Measurements from ENCODE around the gene SSBP1.
"Not testable (repeated sequence)": the region's sequence is repeated elsewhere in the genome, so short reads cannot be mapped to it uniquely, and the experiment has no call there.

SSBP1 gene, protein sequence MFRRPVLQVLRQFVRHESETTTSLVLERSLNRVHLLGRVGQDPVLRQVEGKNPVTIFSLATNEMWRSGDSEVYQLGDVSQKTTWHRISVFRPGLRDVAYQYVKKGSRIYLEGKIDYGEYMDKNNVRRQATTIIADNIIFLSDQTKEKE

DNA sequence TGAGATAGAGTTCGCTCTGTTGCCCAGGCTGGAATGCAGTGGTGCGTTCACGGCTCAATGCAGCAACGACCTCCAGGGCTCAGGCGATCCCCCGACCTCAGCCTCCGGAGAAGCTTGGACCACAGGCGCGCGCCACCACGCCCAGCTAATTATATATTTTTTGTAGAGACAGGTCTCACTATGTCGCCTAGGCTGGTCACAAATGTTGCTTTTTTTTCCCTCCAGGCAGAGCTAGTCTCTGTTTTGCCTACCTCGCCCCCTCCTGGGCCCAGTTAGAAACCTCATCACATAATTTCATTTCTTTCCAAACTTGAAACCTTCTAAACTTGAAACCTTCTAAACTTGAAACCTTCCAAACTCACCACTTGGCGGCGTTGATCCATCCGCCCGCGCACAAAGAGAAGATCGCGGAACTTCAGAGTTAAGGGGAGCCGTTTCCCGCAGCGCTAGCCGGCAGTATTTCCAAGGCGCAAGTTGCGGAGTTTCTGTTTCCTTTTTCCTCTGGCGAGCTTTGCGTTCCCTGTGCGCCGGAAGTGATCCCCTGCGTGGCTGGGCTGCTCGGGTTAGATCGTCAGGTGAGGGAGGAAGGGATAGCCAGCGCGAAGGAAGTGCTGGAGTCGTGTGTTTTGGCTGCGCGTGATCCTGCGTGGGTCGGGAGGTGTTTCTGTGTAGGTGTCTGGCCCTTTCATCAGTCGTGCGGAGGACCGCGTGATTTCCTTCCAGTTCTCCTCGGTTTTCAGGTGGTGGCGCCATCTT is at the start of gene SSBP1:
SSBP1 (plus strand) TSS at position 523 of the 756 bp plus-strand sequence. CDS start 809 bp downstream, outside the sequence.
- peak; percentile 71 to 83 for DNase-seq (ENCODE audit: low read depth in 2 of 2)

DNA sequence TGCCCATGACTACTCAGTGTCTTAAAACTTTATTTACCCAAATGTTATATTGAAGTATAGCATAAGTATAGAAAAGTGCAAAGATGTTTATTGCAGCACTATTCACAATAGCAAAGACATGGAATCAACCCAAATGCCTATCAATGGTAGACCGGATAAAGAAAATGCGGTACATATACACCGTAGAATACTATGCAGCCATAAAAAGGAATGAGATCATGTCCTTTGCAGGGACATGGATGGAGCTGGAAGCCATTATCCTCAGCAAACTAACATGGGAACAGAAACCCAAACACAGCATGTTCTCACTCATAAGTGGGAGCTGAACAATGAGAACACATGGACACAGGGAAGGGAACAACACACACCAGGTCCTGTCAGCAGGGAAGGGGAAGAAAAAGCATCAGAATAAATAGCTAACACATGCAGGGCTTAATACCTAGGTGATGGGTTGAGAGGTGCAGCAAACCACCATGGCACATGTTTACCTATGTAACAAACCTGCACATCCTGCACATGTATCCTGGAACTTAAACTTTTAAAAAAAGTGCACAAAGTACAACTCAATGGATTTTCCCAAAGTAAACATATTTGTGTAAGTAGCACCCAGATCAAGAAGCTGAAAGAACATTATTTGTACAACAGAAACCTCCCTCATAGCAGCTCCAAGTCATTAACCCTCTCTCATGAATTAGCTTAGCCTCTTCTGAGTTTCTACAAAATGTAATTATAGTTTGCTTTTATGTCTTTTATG is 48.9 kb upstream of the SSBP1 start:
- DNase-seq (ENCODE audit: low read depth in 2 of 2) = not testable (repeated sequence)

DNA sequence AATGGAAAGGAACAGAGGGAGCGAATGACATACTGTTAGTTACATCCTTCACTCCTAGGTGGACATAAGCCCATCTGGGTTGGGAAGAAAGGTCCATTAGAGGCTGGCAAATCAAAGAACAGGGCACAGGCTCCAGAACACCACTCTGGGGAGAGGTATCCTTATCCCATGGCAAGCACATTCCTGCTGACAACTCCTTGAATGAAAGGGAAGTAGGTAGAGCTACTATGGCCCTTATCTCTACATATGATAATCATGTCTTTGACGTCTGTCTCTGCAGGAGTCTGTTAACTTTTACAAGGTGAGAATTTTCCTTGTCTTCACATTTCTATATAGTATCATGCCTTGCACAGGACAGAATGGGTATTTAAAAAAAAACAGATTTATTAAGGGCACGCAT is 46.6 kb upstream of the SSBP1 start:
- DNase-seq (ENCODE audit: low read depth in 2 of 2) = no peak

DNA sequence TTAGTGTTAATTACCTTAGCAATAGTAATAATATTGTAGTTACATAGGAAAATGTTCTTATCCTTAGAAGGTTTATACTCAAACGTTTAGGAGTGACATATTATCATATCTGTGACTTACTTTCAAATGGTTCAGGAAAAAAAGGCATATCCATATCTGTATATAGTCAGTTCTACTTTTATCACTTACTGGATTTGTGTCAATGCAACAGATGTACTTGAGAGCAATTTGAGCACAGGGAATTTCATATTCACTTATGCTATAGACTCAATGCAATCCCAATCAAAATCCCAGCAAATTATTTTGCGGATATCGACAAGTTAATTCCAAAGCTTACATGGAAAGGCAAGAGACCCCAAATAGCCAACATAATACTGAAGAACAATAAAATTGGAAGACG is 46.2 kb upstream of the SSBP1 start:
- no peak for DNase-seq (ENCODE audit: low read depth in 2 of 2)

DNA sequence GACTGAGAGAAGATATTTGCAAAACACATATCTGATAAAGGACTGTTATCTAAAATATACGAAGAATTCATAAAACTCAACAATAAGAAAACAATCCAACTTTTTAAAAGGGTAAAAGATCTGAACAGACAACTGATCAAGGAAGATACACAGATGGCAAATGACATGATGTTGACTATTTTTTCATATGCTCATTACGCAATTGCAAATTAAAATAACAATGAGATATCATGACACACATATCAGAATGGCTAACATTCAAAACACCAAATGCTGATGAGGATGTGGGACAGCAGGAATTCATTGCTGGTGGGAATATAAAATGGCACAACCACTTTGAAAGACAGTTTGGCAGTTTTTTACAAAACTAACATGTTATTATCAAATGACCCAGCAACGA is 45.1 kb upstream of the SSBP1 start:
- DNase-seq (ENCODE audit: low read depth in 2 of 2) = no peak

DNA sequence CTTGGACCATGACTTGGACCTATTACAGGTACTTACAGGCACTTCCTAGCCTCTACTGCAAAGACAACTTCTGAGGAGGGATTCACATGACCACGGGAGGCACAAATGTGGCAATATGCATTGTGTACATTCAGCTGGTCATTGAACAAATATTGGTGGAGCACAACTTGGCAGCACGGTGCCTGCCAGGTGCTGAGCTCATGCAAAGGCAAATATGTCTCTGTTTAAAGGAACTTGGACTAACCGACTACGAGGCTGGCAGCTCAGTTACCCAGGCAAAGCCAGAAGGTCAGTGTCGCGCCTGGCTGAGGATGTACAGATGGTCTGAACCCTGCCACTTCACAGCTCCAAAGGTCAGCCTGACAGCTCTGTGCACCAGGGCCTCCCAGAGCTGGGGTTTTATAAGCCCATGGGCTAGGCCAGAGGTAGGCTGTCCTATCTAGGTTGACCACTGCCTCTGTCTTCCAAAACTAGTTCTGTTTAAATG is 42.3 kb upstream of the SSBP1 start:
- no peak for DNase-seq (ENCODE audit: low read depth in 2 of 2)

DNA sequence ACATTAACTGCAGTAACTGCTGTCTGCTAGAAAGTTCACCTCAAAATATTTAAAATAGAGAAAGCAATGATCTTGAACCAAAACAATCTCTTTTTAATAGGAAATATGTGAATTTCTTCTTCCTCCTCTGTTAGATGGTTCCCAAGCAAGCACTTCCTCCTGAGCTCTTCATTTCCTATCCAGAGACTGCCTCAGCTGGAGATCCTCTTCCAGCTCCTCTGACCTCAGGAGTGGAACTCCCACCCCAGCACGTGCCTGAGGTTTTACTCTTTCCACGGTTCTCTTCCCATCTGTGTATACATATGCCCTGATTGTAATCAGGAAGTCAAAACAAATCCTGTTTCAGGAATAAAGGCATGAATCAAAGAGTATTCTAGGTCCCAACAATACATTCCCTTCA is 41.8 kb upstream of the SSBP1 start:
- DNase-seq (ENCODE audit: low read depth in 2 of 2) = no peak

DNA sequence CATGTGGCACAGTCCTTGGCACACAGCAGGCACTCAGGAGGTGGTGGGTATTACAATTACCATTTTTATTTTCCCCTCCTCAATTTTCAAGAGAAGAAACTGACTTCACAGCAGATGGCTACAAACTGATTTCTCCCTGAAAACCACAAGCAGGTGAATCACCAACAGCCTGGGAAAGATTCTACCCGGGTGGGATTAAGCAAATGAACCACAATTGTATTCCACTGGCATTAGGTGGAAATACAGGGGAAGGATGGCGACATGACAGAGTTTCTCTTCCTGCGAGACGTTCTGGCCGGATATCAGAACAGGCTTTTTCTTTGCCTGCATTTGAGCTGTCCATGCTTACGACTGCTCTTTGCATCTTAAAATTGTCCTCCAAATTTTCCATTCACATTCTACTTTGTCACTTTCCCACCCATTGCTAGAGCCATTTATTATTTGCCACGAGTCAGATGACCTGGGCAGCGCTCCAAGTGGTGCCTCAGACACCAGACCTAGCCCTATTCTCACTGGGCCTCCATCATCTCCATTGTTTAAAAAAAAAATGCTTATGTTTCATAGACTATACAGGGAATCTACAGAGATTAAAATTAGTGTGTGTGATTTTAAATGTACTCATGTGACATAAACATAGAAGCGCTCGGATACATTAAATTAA is 40.8 kb upstream of the SSBP1 start:
- DNase-seq (ENCODE audit: low read depth in 2 of 2) = no peak

DNA sequence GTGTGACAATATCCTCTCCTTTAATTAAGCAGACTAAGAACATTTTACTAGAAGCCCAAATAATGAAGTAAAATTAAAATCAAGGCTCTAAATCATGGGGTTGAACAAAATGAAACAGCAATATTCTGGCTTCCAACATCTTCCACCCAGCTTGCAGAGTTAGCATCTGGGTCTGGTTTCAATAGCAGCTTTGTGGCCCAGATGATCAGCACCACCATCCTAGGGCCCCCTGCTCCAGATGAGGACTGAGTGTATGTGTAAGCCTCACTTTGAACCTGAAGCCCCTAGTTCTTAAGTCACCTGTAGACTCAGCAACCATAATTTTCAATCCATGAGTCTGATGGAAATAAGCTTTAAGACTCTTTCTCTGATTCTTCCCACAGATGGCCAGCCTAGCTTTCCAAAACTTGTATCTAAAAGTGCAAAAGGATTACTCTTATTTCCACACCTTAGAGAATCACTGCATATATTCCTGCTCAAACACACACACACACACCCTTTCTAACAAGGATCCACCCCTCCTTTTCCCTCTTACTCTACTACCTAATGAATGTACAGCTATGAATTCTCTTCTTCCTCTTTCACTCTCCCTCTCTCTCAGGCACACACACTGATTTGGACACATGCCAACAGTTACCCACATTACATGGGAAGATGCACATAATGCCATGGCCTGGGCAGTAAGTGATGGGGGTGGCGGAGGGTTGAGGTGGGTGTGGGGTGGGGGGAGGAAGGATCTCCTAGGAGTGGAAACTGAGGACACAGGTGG is 39.7 kb upstream of the SSBP1 start:
- DNase-seq (ENCODE audit: low read depth in 2 of 2) = no peak

DNA sequence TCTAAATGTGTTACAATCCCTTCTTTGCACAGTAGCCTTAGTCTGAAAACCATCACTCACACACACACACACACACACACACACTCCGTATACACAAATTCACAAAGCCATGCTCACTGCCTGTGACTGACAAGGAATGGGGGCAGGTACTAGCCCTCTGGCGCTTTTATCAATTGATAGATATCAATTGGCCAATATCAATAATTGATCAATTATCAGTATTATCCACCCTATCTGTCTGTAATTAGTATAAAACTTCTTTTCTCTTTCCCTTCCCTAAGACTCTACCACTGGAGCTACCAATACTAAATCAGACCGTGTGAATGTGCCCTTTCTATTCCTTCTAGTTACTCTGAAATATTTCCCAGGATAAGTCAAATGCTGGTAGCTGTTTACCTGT is 38.3 kb upstream of the SSBP1 start:
- DNase-seq (ENCODE audit: low read depth in 2 of 2) = no peak

DNA sequence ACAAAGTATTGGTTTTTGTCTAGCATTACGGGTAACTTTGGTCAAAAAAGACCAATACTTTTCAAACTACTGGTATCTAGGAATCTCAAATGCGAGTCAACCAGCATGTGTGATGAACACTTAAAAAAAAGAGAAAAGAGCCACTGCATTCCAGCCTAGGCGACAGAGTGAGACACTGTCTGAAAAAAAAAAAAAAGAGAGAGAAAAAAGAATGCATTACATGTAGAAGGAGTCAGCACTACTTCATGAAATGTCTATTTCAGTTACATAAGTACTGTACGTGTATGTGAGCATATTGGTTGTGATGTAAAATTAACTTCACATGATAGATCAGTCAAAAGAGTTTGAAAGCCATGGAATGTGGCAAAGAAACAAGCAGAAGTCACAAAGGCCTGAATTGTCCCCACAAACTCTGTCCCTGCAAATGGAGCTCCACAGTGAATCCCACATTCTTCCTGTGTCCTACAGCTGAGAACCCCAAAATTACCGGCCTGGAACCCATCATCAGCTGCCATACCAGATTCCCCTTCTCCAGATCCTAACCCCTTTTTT is 37.8 kb upstream of the SSBP1 start:
- no peak for DNase-seq (ENCODE audit: low read depth in 2 of 2)

DNA sequence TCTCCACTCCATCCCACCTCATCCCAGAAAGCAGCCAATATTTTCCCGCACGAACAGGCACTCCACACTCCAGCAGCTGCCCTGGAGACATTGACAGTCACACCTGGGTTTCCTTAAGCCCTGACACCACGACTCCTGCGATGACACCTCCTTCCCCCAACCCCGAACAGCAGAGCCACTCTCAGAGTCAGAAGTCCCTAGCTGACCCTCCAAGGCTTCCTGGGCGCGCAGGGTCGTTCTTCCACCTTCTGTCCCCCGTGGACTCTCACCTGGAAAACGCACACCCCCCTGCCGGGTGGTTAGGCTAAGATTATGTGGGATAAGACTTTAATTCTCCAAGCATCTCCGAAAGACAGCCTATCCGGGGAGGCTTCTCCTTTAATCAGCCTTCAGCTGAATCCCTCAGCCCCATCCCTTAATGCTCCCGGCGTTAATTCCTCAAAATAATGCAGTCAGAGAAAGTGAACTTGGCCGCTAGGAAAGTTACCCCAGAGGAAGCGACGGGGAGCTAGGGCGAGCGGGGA is 37.2 kb upstream of the SSBP1 start:
- peak in 1 of 2 donors; percentile 2 for DNase-seq (ENCODE audit: low read depth in 2 of 2)

DNA sequence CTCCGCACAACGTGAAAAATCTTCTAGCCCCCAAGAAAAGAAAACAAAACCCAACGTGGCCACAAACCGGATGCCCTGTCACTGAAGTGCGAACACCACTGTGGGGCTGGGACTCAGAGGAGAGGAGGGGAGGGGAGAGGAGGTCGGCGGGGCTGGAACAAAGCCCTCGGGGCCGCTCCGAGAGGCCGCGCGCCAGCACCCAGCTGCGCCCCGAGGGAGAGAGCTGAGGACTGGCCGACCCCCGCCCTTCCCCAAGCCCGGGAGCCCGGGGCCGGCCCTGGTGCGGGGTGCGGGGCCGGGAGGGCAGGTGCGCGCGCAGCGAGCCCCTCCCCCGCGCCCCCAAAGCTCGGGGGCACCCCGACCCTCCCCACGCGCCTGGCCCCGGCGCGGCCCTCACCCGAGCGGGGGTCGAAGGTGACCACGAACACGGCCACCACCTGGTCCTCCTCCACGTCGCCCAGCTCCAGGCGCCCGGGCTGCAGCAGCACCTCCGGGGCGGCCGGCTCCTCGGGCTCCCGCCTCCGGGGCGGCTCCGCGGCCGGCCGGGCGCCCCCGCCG is 36.6 kb upstream of the SSBP1 start:
- peak; percentile 48 to 60 for DNase-seq (ENCODE audit: low read depth in 2 of 2)

DNA sequence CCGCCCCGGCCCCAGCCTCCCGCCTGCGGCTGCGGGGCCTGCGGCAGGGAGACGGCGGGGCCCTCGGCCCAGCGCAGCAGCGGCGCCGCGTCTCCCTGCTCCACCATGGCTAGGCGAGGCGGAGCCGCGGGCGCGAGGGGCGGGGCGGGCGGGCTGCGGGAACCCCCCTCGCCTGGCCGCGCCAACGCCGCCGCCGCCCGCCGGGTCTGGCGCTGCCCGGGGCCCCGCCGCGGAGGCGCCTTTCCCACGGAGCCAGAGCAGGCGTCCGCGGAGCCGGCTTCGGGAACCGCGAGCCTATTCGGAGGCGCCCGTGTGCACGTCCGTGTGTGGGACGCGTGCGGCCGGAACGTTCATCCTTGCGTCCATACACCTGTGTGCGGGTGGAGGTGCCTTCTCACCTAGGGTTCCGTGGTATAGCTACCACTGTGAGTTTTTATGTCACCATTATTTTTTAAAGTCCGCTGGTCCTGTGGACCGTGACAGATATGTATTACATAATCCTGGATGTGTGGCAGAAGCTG is 36.1 kb upstream of the SSBP1 start, which contains the start of gene DENND11:
DENND11 (minus strand) TSS at position 120 of the 521 bp plus-strand sequence; CDS start at position 107, 13 bp downstream.
- DNase-seq (ENCODE audit: low read depth in 2 of 2) = peak; percentile 23 to 37

DNA sequence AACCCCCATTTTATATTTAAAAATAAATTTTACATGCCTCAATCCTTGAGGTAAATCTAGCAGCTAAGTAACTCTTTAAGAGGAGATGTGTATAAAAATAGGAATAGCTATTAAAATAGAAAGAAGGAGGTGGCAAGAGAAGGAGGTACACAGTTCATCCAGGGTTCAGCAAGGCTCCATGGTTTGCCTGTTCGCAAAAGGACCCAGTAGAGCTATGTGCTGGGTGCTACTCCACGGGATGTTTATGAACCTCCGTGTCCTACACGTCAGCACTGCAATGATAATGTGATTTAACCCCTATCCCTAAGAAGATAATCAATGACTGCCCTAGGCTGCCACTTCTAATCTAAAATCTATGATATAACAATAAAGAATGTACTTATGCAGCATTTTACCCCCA is 35.3 kb upstream of the SSBP1 start:
- DNase-seq (ENCODE audit: low read depth in 2 of 2) = no peak

DNA sequence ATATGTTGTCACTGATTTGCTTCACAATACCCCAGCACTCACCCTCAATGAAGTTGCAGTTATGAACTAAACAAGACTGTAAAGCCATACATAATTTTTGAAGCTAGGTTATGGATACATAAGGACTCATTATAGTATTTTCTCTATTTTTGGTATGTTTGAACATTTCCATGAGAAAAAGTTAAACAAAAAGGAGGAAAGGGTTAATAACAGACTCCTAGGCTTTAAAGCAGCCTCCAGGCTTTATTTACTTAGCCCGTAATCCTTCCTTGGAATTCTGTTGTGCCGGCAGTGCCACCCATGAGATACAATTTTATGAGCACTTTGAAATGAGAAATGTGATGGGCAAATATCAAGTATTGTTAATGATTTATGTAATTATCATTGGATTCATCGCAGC is 34.0 kb upstream of the SSBP1 start:
- DNase-seq (ENCODE audit: low read depth in 2 of 2) = no peak

DNA sequence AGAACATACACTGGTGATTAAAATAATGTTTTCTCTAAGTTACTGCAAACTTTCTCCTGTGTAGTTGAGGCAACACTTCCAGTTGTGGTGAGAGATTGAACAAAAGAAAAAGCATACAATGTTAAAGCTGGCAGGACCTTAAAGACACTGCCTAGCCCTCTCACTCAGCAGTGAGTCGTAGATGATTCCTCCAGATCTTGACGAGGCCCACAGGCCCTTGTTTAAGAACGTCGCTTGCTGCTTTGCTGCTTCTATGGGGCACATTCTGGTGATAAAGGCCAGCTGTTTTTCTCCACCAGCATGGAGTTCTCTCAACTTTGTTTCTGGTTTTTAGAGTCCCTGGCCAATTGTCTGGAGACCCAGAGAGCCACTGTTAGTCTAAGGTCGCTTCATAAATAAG is 33.4 kb upstream of the SSBP1 start:
- DNase-seq (ENCODE audit: low read depth in 2 of 2) = no peak

DNA sequence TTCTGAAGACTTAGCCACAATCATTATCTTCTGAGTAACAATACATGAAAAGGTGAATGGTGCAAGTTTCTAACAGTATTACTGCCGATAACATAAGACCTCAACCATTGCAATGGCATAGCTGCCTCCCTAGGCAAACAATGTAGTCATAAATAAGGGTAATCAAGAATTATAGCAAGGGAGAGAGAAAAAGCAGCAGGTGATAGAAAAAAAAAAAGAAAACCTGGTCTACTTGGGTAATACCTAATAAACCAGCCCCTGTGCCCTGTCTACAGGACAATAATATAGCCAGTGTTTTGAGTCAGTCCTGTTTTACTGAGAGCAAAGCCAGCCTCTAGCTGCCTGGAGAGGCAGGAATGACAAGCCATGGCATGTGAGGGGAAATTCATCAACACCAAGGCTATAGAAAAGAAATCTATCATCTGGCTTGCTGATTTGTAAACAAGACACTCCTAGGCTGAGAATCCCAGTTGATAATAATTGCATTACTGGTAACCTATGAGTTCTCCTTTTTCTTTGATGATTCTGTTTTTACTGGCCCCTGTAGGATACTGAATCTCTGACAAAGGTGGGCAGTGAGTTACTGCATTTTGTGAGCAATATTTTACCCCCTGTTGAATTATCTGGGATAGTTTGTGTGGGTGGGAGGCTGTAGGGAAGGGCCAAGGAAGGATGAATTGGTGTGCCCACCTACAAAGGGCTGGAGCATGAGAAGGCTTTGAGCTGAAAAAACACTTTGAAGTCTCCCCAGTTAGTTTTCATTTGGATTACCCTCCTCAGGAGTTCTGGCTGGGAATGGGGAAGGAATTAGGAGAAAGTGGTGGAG is 31.7 kb upstream of the SSBP1 start:
- no peak for DNase-seq (ENCODE audit: low read depth in 2 of 2)

DNA sequence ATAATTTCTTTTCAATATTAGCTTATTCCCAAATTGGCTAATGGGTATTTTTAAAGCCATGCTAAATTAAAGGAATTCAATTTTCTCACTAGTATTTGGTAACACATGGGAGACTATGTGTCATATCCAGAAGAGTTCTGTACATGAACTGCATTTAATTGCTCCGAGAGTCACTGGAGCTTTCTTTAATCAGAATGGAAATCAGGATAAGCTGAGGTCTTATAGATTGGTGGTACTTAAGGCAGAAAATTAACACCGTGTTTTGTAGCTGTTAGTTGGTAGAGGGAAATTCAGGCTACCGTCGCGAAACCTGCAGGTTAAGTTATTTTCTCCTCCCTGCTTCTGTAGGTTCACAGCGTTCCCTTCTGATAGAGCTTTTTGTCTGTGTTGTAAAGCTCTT is 29.8 kb upstream of the SSBP1 start, which contains the start of gene WEE2:
WEE2 (plus strand) TSS at position 3 of the 400 bp plus-strand sequence. CDS start 406 bp downstream, outside the sequence.
- DNase-seq (ENCODE audit: low read depth in 2 of 2) = no peak

Measured in stimulated activated CD8-positive, alpha-beta memory T cell treated with anti-CD3 and anti-CD28 coated beads, Interleukin-2, amount 100 ng/mL, for 48 hours (primary cell).